Fibroblast of pulmonary artery (primary cell): Measurements from ENCODE around the gene WFDC11.

Experiments
- DNase-seq: peaks from one replicate; pipeline ENCODE4 v3.0.0-alpha.2; 2010; ENCODE audit warnings: low read depth
- H3K4me3 ChIP-seq: replicated peaks from 2 replicates; pipeline ENCODE4 v1.5.1; 2011; ENCODE audit warnings: low read depth, mild to moderate bottlenecking, control low read depth, low read length, moderate library complexity
- CTCF ChIP-seq: IDR thresholded peaks from 2 replicates; pipeline ENCODE4 v1.5.1; 2011; ENCODE audit warnings: mild to moderate bottlenecking, control low read depth, low read length, inconsistent platforms; ENCODE audit errors: missing control alignments

Gene WFDC11

GRCh38 chr20:45617591-45617990 is 52.4 kb downstream of the WFDC11 start:
- no peak for TF ChIP-seq CTCF
- no peak overlapping the region for H3K4me3 ChIP-seq
- no peak for DNase-seq

GRCh38 chr20:45612314-45612713 is 57.7 kb downstream of the WFDC11 start:
- DNase-seq = no peak
- no peak for TF ChIP-seq CTCF
- H3K4me3 ChIP-seq = no peak overlapping the region

- no peak overlapping the region for H3K4me3 ChIP-seq
- DNase-seq = peak; percentile 74
- no peak for TF ChIP-seq CTCF
Observed at GRCh38 chr20:45611054-45611453, 59.0 kb downstream of the WFDC11 start.

GRCh38 chr20:45607810-45608209 is 62.2 kb downstream of the WFDC11 start:
- TF ChIP-seq CTCF = no peak
- DNase-seq = no peak
- H3K4me3 ChIP-seq = no peak overlapping the region
